ENCODE measurements around the gene ARVCF.
"Not testable (repeated sequence)": the region's sequence is repeated elsewhere in the genome, so short reads cannot be mapped to it uniquely, and the experiment has no call there.

ARVCF gene

GRCh38 chr22:19959043-19959586 lies 57.5 kb downstream of the ARVCF start:
- DNase-seq = no peak

- no peak for DNase-seq
Measured at GRCh38 chr22:19958083-19959042, 58.3 kb downstream of the ARVCF start.

- no peak for DNase-seq
Measured at GRCh38 chr22:19957445-19957844, 59.2 kb downstream of the ARVCF start.

GRCh38 chr22:19955241-19956128 lies 61.1 kb downstream of the ARVCF start:
- DNase-seq = no peak

- DNase-seq = no peak
Measured at GRCh38 chr22:19951346-19951745, 65.3 kb downstream of the ARVCF start.

GRCh38 chr22:19948057-19948760 lies 68.4 kb downstream of the ARVCF start:
- DNase-seq = no peak

GRCh38 chr22:19943082-19944026 lies 73.3 kb downstream of the ARVCF start:
- peak; percentile 77 for DNase-seq

- DNase-seq = peak; percentile 7
Measured at GRCh38 chr22:19942157-19943081, 74.2 kb downstream of the ARVCF start.

GRCh38 chr22:19941365-19942082 lies 75.1 kb downstream of the ARVCF start, which contains the start of the genes COMT and TXNRD2:
TSS of gene COMT (plus strand) at chr22:19941772. CDS start at chr22:19962527, 20,755 bp downstream.
TSS of gene TXNRD2 (minus strand) at chr22:19941818. CDS start at chr22:19941803, 15 bp downstream.
- DNase-seq = no peak

- no peak for DNase-seq
Measured at GRCh38 chr22:19940536-19941364, 75.9 kb downstream of the ARVCF start.

- DNase-seq = no peak
Measured at GRCh38 chr22:19937616-19938473, 78.8 kb downstream of the ARVCF start.

GRCh38 chr22:19936513-19936912 lies 80.1 kb downstream of the ARVCF start:
- DNase-seq = no peak

GRCh38 chr22:19935123-19935718 lies 81.4 kb downstream of the ARVCF start:
- DNase-seq = not testable (repeated sequence)

GRCh38 chr22:19933341-19934241 lies 83.0 kb downstream of the ARVCF start:
- DNase-seq = no peak

- DNase-seq = no peak
Measured at GRCh38 chr22:19932367-19933206, 84.0 kb downstream of the ARVCF start.

All from DMS 273 treated with DMSO at 0.1 percent for 48 hours (cell line).